Lung microvascular endothelial cell (primary cell): ENCODE results near the gene MYH11. TPM values are rescaled to one million over a fixed set of nuclear protein-coding genes. Genes with fewer than 3 reads are reported as not detected.
"Not testable (repeated sequence)": the region's sequence is repeated elsewhere in the genome, so short reads cannot be mapped to it uniquely, and the experiment has no call there.

ENCODE experiments used
- DNase-seq, 2 donors: peaks; one replicate each; pipeline versions ENCODE4 v3.0.0 to v3.0.0-alpha.2; 2010; ENCODE audit warnings: low read depth in 2 of 2
- total RNA-seq: library from RNA; depleted of rRNA; stranded (reverse); fragments of >200 nt; gene quantifications from 2 replicates; pipeline ENCODE4 v1.2.1, GENCODE V29; 2014

Gene MYH11
- total RNA-seq, 1 donor from 2014 or later: not detected

DNA sequence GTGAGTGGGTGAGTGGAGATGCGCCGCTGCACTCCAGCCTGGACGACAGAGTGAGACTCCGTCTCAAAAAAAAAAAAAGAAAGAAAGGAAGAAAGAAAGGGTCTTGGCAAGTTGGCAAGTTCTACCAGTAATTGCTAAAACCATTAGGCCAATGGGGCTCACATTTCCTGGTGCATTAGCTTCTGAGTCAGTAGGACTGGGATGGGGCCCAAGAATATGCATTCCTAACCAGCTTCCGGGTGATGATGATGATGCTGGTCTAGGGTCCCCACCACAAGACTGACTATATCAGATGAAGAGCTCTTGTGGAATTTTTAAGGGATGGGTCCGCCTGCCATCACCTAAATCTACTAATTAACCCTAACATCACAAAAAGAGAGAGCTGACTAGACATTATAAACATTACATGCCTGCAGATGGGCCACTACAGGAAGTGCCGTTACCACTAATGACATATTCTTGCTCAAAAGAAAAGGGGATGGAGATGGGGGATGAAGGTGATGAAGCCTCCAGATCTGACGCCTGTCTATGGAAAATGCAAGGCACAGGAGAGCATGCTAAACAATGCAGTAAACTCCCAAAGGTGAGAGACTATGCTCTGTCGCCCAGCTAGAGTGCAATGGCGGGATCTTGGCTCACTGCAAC, 13.1 kb downstream of the MYH11 start:
- no peak for DNase-seq

- DNase-seq: not testable (repeated sequence)
Observed at GRCh38 chr16:15839204-15839603, 17.6 kb downstream of the MYH11 start.

DNA sequence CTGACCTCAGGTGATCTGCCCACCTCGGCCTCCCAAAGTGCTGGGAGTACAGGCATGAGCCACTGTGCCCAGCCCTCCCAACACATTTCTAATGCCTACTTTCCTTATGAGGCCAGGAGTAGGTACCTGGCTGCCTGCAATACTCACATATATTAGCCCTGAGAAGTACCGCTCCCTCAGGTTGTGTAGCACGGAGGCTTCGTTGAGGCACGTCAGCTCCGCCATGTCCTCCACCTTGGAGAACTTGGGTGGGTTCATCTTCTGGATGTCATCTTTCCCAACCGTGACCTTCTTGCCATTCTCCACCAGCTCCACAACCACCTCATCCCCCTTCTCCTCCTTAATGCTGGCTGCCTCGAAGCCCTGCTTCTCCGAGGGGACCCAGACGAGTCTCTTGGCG, 19.1 kb downstream of the MYH11 start:
- no peak for DNase-seq

DNA sequence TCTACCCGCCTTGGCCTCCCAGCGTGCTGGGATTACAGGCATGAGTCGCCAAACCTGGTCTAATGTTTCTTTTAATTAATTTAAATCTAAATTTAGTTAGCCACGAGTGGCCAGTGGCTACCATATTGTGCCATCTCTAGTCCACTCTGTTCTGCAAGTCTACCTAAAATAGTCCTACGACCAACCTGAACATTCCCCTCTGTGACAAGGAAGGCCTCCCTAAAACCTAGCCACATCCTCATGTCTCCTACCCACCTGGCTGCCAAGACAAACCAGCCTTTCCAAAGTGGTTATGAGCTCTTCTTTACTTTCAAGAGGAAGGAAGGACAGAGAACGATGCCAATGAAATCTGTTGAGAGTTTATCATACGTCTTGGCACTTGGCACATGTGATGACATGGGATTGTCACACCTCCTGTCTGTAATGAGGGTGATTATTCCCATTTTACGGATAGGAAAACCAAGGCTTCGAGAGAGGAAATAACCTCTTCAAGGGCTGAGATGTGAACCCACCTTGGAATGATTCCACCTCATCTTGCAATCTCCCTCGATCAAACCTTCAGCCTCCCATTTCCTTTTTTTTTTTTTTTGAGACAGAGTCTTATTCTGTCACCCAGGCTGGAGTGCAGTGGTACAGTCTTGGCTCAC, 19.7 kb downstream of the MYH11 start:
- DNase-seq: no peak

DNA sequence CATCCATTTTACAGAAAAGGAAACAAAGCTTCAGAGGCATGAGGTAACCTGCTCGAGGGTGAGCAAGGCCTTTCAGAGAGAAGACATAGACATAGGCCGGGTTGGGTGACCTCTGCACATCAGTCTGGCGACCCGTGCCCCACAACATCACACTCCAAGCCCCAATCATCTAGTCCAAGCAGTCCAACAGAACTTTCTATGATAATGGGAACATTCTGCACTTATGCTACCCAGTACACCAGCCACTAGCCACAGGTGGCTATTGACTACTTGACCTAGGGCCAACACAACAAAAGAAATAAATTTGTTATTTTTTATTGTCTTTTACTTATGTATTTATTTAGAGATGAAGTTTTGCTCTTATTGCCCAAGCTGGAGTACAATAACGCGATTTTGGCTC, 20.8 kb downstream of the MYH11 start:
- DNase-seq: no peak

DNA sequence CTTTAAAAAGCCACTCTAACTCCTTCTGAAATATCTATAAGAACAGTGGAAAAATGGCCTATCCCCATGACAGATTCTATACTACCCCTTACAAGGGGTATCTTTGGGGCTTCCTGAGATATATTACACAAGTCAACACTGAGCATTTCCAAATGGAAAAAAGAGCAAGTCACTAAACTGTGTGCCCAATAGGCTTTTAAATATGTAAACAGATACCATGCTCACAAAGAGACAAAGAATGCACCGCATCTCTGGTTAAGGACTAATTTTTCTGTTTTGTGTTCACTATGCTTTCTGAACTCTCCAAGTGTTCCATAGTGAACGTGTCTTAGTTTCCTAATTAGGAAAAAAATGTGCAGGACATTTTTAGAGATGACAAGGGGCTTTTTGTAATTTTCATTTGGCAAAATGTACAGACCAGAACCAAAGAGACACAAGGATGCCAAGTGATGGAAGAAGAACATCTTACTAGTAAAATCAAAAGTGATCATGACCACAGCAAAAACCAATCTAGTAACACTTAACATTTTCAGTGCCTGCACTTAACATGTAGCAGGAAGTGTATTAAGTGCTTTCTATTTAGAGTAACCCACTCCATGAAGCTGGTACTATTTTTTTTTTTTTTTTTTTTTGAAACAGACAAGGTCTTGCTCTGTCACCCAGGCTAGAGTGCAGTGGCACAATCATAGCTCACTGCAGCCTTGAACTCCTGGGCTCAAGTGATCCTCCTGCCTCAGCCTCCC, 21.5 kb downstream of the MYH11 start:
- no peak for DNase-seq

DNA sequence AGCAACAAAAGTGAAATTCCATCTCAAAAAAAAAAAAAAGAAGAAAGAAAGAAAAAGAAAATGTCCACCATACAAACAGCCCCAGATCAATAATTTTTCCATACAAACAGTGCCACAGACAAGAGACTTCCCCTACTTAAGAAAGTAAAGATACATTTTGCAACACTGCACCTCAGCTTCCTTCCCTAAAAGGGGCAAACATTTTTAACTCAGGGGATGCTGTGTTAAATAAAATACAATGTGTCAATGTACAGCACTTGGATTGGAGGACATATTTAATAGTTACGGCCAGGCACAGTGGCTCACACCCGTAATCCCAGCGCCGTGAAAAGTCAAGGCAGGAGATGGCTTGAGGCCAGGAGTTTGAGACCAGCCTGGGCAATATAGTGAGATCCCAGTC, 22.3 kb downstream of the MYH11 start:
- no peak for DNase-seq

DNA sequence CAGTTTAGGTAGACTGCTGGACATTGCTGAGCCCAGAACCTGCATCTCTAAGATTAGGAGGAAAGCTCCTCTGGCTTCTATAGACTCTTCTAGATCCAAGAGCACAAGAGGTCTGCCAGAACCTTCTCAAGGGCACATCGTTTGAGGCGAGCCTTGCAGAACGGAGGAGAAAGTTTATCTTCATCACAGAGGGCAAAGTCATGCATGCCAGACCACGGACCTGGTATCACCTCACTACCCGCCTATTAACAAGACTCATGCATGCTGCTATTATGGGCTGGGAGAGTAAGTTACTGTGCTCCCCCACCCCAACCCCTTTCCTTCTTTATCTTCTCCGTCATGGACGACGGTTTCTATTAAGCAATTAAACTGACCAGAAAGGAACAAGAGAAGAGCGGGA, 23.3 kb downstream of the MYH11 start:
- DNase-seq: no peak

DNA sequence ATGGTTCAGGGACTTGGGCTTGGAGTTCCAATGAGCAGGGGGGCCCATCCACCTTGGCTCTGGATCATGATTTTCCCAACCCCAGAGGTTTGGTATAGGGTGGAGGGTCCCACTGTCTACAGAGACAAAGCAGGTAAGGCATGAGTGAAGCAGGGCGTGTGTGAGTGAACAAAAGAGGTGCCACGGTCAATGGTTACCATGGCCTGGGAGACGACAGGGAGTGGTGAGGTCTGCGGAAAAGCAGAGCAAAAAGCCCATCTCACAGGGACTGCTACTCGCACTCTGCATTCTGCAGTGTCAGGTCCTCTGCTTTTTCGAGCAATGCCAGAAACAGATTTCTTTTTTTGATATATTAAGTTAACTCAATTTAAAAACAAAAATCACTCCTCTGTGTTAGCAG, 24.6 kb downstream of the MYH11 start:
- DNase-seq: no peak

- no peak for DNase-seq
Observed at GRCh38 chr16:15830832-15831451, 25.9 kb downstream of the MYH11 start.

DNA sequence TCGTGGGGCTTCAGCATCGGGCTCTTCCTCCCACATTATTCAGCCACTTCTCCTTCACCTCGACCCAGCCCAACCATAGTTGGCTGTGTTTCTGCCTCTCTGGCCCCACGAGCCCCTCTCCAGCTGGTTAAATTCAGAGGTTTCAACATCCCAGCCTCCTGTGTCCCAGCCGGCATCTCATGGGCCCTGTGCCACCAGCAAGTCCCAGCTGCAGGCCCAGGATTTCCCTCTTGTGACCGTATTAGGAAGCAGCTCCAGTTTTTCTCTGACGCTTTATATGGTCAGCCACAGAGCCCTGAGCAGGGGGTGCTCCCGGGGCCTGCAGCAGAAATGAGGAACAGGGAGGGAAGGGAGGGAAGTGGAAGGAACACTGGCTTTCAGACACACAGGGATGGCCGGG, 27.4 kb downstream of the MYH11 start:
- DNase-seq: no peak

GRCh38 chr16:15827709-15828343, 29.0 kb downstream of the MYH11 start:
- DNase-seq: no peak

GRCh38 chr16:15827299-15827698, 29.5 kb downstream of the MYH11 start:
- DNase-seq: no peak

DNA sequence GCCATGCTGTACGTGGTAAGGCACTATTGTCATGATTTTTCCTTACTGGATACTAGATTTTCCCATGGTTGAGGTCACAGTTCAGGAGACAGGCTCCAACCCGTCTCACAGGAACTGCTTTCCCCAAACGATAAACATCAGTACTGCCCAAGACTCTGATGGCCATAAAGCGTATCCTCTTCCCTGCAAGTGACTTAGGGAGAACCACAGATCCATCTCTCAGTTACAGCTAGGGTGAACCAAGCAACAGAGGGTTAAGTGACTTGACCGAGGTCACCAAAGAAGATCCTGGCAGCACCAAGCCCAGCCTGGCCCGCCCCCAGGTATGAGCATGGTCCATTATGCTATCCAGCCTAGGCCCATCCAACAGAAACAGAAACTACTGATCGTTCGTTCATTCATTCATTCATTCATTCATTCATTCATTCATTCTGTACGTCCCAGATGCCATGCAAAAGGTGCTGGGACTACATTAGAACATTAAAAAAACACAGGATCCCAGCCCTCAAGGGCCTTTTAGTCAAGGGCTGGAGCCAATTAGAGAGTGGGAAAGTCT, 31.0 kb downstream of the MYH11 start:
- no peak for DNase-seq

GRCh38 chr16:15822957-15823356, 33.9 kb downstream of the MYH11 start:
- DNase-seq: no peak

DNA sequence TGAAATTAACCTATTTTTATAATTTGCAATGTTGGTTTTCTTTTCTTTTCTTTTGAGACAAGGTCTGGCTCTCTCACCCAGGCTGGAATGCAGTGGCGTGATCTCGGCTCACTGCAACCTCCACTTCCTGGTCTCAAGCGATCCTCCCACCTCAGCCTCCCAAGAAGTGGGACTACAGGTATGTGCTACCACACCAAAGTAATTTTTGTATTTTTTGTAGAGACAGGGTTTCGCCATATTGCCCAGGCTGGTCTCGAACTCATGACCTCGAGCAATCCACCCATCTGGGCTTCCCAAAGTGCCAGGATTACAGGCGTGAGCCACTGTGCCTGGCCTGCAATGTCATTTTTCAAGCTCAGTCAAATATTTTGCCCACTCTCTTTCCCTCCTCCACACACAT, 36.0 kb downstream of the MYH11 start:
- no peak for DNase-seq

DNA sequence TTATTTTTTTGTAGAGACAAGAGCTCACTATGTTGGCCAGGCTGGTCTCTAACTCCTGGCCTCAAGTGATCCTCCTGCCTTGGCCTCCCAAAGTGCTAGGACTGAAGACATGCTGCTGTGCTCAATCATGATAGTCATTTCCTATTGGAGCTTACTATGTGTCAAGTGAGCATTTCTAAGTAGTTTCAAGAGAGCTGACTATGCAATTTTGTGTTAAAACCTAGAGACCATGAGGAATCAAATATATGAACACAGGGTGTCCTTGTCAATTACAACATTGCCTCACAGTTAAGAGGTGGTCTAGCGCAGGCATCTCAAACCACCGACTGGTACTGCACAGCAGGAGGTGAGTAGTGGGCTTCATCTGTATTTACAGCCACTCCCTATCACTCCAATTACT, 37.8 kb downstream of the MYH11 start:
- no peak for DNase-seq

GRCh38 chr16:15817446-15817845, 39.4 kb downstream of the MYH11 start:
- no peak for DNase-seq

GRCh38 chr16:15816228-15816627, 40.6 kb downstream of the MYH11 start:
- no peak for DNase-seq

- DNase-seq: not testable (repeated sequence)
Observed at GRCh38 chr16:15812401-15812750, 44.5 kb downstream of the MYH11 start.

- no peak for DNase-seq
Observed at GRCh38 chr16:15811481-15812400, 45.1 kb downstream of the MYH11 start.
